Esophagus squamous epithelium (tissue), 4 donors: ENCODE data around the gene GLRX5.

Source experiments
- POLR2A ChIP-seq, 4 donors: fragments of 450-650 bp; IDR thresholded peaks; one replicate each; pipeline ENCODE4 v1.6.1; 2017; ENCODE audit warnings: antibody characterized with exemption in 4 of 4, mild to moderate bottlenecking in 4 of 4, moderate library complexity in 3 of 4
- TF ChIP-seq, protein P1 (sequence below), 6 experiments: fragments of 450-650 bp in 4 of 6; fragments of 200-600 bp in 2 of 6; sonication (generic) in 2 of 6; IDR thresholded peaks; one replicate each; pipeline ENCODE4 v1.5.1; 2016 to 2019; ENCODE audit warnings: antibody characterized with exemption in 6 of 6, mild to moderate bottlenecking in 4 of 6, moderate library complexity in 4 of 6

DNA sequence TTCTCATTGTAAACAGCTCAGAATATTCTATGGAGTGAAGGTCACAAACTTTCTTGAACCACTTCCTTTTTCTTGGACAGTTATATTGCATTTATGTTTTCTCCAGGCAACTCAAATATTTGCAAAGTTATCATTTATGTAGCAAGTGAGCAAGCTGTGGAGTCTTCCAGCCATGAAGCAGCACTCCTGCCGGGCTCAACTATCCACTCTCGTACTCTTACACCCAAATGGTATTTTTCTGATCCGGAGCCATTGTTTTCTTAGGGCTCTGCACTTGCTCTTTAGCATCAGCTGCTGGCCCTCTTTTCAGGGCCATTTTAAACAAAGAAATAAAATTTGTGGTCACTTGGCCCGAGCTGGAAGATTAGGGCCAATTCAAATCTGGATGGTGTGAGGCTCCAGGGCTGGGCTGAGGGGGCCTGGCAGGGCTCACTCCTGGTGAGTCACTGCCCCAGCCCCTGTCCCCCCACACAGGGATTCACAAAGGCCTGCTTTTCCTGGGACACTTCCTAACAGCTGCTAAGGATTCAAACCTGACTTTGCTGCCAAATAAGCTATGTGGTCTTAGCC, 38.1 kb upstream of the GLRX5 start:
- TF ChIP-seq POLR2A (IDR thresholded peaks at IDR 0.05): no peak
- TF ChIP-seq, protein P1, sequence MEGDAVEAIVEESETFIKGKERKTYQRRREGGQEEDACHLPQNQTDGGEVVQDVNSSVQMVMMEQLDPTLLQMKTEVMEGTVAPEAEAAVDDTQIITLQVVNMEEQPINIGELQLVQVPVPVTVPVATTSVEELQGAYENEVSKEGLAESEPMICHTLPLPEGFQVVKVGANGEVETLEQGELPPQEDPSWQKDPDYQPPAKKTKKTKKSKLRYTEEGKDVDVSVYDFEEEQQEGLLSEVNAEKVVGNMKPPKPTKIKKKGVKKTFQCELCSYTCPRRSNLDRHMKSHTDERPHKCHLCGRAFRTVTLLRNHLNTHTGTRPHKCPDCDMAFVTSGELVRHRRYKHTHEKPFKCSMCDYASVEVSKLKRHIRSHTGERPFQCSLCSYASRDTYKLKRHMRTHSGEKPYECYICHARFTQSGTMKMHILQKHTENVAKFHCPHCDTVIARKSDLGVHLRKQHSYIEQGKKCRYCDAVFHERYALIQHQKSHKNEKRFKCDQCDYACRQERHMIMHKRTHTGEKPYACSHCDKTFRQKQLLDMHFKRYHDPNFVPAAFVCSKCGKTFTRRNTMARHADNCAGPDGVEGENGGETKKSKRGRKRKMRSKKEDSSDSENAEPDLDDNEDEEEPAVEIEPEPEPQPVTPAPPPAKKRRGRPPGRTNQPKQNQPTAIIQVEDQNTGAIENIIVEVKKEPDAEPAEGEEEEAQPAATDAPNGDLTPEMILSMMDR (IDR thresholded peaks at IDR 0.05): no peak
